ENCODE results near the gene ZNF813. TPM values are rescaled to one million over a fixed set of nuclear protein-coding genes. Genes with fewer than 3 reads are reported as not detected.
"Not testable (repeated sequence)": the region's sequence is repeated elsewhere in the genome, so short reads cannot be mapped to it uniquely, and the experiment has no call there.

Gene ZNF813
- total RNA-seq, 1 donor from 2014 or later: 0.75 TPM

DNA sequence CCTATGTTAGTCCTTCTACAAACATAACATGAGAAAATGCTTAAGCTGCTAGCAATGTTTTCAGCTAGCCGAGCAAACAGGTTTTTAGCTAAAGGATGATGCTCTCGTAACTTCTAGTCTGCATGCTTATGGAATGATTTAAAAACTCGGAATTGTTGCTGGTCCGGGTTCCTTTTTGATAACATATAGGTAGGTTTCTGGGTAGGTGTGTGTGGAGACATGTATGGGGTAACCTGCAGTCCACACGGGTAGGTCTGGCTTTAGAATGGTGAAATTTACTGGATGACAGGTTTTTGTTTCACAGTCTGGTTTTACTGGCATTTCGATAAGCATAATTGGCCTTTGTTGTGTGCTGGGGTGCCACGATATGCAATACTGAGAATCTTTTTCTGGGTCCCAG lies 4.4 kb downstream of the ZNF813 start:
- ATAC-seq (ENCODE audit: poor library complexity) (no peak), DNase-seq (no peak)
- intact Hi-C loops (cut with DNase I): no loop called here

DNA sequence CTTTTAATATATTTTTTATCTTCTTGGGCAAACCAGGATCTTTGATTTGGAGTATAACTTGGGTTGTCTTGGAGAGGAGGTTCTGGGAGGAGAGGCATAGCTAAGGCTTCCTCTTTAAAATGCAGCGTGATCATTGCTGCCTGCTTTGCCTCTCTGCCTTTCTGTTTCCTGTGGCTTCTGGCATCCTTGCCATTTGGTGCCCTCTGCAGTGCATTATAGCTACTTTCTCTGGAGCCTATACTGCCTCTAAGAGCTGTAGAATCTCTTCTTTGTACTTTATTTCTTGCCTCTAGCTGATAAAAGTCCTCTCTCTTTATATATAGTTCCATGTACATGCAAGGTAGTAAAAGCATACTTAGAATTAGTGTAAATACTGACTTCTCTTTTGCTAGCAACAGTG lies 7.3 kb downstream of the ZNF813 start:
- DNase-seq; intact Hi-C loops (cut with DNase I); ATAC-seq (ENCODE audit: poor library complexity): not testable (repeated sequence)

DNA sequence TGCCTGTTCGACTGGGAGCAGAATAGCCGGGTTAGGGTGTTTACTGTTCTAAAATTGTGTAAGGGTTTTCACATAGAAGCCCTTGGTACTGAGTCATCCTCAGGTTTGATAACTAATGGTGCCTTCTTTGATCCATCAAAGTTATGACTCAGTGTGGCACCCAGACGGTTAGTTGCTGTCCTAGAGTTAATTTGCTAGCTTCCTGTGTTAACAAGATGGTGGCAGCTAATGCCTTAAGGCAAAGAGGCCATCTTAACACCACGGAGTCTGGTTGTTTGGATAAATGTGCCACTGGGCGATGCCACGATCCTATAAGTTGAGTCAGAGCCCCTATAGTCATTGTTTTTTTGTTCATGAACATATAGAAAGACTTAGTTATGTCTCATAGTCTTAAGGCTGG lies 7.9 kb downstream of the ZNF813 start:
- DNase-seq; intact Hi-C loops (cut with DNase I); ATAC-seq (ENCODE audit: poor library complexity): not testable (repeated sequence)

DNA sequence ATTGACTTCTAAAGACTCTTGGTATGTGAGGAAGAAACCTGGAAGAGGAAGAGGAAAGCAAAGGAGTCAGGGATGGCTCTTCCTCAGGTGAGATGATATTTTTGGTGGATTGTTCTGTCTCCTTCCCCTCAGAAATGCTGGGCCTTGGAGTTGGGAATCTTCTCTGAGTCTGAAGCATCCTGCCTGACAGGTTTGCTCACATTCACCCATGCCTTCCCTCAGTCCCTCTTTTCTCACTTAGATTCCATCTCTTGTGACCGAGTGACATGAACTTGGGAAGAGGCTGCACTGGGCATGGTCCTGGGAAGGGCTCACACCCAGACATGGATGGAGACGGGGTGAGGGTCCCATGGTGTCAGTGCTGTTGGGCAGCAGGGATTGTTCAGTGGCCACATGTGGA lies 16.2 kb downstream of the ZNF813 start:
- ATAC-seq (ENCODE audit: poor library complexity); DNase-seq; intact Hi-C loops (cut with DNase I): not testable (repeated sequence)

DNA sequence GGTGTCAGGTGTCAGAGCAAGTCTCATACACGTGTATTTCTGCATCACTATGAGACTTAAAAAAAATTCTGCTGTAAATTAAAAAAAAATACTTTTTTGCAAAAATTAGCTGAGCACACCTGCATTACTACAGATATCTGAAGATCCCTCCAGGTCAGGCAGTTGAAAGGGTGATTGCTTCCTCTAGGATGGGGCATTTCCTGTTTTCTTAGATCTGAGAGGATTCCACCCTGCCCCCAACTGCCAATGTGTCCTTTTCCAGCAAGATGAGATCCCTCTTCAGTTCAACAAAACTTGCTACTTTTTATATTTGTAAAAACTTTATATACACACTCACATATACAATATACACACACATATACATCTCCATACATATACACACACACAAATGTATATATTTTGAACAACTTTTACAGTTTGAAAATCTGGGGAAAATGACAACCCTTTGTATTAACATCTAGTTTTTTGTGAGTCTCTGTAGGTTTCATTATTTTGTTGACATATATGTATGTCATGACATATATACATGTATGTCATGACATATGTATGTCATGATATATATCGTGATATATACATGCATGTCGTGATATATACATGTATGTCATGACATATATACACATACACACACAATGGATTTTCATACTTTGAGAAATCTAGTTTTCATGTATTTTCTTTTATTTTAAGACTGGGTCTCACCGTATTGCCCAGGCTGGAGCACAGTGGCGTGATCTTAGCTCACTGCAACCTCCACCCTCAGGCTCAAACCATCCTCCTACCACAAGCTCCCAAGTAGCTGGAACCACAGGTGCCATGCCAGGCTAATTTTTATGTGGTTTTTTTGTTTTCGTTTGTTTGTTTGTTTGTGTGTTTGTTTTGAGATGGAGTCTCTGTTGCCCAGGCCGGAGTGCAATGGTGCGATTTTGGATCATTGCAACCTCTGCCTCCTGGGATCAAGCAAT lies 17.8 kb downstream of the ZNF813 start:
- DNase-seq: no peak
- no peak for ATAC-seq (ENCODE audit: poor library complexity)
- intact Hi-C loops (cut with DNase I): no loop called here

DNA sequence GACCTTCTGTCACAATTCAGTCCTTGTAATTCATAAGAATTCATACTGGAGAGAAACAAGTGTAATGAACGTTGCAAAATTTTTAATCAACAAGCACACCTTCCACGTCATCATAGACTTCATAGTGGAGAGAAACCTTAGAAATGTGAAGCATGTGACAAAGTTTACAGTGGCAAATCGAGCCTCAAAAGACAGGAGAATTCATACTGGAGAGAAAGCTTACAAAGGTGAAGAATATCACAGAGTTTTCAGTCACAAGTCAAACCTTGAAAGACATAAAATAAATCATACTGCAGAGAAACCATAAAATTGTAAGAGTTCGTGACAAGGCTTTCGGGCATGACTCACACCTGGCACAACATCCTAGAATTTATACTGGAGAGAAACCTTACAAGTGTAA lies 24.6 kb downstream of the ZNF813 start:
- intact Hi-C loops (cut with DNase I): no loop called here
- ATAC-seq (ENCODE audit: poor library complexity): no peak
- no peak for DNase-seq

DNA sequence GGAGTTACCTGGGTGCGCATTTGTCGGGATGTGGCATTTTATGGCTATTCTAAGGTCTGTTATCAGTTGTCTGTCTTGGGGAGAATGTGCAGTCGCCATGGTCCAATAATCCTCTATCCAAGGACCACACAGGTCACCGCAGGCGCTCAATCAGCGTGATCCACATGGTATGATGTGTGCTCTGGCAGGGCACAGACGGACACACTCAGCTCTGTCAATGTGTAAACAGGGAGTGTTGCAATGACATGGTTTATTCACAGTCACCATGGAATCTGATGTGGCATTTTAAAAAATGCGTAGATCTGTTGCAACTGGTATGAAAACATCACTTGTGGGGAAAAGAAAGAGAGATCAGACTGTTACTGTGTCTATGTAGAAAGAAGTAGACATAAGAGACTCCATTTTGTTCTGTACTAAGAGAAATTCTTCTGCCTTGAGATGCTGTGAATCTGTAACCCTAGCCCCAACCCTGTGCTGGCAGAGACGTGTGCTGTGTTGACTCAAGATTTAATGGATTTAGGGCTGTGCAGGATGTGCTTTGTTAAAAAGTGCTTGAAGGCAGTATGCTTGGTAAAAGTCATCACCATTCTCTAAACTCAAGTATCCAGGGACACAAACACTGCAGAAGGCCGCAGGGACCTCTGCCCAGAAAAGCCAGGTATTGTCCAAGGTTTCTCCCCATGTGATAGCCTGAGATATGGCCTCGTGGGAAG lies 29.9 kb downstream of the ZNF813 start:
- DNase-seq; ATAC-seq (ENCODE audit: poor library complexity); intact Hi-C loops (cut with DNase I): not testable (repeated sequence)

DNA sequence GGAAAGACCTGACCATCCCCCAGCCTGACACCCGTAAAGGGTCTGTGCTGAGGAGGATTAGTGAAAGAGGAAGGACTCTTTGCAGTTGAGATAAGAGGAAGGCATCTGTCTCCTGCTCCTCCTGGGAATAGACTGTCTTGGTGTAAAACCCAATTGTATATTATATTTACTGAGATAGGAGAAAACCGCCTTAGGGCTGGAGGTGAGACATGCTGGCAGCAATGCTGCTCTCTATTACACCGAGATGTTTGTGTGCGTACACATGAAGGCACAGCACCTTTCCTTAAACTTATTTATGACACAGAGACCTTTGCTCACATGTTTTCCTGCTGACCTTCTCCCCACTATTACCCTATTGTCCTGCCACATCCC lies 30.5 kb downstream of the ZNF813 start:
- DNase-seq; ATAC-seq (ENCODE audit: poor library complexity); intact Hi-C loops (cut with DNase I): not testable (repeated sequence)

DNA sequence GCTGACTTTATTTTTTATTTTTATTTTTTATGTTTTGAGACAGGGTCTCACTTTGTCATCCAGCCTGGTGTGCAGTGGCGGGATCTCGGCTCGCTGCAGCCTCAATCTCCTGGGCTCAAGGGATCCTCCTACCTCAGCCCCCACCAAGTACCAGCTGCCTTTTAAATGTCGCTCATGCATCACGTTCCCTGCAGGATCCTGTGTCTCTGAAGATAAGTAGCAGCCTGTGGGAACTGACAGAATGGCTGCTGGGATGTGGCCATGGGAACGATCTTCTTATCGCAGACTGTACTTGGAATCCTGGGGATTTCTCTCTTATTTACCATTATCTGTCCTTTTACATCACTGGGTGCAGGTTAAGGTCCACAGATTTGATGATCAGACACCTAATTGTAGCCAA lies 35.6 kb downstream of the ZNF813 start:
- ATAC-seq (ENCODE audit: poor library complexity); intact Hi-C loops (cut with DNase I): not testable (repeated sequence)

DNA sequence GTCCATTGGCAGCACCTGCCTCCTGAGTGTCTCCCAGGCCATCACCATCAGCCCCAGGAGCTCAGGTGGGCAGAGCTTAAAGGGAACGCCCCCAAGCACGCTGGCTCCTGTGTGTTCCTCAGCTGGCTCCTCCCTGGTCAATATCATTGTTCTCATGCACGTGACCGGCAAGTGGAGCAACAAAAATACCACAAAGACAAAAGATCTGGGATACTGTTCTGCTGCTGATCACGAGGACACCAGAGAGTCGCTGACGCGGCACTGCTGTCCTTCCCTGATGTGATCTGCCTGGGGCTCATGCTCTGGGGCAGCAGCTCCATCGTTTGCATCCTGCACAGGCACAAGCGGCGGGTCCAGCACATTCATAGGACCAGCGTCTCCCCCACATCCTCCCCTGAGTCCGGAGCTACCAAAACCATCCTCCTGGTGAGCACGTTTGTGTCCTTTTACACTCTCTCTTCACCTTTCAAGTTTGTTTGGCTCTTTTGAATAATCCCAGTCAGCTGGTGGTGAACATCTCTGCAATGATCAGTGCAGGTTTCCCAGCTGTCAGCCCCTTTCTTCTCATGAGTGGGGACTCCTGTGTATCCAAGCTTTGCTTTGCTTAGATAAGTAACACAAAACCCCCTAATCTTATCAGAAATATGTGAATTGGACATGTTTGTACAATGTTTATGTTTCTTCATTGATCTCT lies 36.3 kb downstream of the ZNF813 start:
- DNase-seq; intact Hi-C loops (cut with DNase I): not testable (repeated sequence)
- peak; percentile 48 for ATAC-seq (ENCODE audit: poor library complexity)

More for the DNA sequence above, 35.6 kb downstream of the ZNF813 start:
- DNase-seq: not testable (repeated sequence)

DNA sequence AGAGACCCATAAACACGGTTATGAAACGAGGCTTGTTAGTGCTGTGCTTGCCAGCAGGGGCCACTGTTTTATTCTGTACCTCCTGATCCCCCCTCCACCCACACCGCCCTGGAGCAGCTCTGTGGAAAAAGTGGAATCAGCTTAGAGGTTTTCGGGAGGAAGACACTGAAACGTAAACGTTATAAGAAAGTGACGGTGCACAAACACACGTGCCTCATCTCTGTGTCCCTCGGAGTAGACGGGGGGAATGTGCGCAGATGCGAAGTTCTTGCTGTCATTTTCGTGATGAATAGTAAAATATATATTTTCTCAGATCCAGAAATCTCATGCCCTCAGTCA lies 36.8 kb downstream of the ZNF813 start:
- peak; percentile 45 for ATAC-seq (ENCODE audit: poor library complexity)
- DNase-seq; intact Hi-C loops (cut with DNase I): not testable (repeated sequence)

DNA sequence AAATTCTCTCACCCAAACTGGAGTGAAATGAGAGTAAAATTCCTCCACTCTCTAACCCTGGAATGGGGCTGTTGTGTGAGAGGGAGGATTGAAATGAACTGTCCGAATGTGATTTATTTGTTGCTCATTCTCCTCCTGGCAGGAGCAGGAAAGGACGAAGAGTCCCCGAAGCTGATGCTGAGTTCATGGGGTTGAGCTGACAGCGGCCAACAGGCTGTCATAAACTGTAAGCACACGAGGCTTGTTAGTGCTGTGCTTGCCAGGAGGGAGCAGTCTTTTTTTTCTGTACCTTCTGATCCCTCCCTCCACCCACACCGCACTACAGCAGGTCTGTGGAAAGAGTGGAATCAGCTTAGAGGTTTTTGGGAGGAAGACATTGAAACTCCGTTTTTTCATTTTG lies 37.4 kb downstream of the ZNF813 start:
- intact Hi-C loops (cut with DNase I): no loop called here
- no peak for ATAC-seq (ENCODE audit: poor library complexity)

DNA sequence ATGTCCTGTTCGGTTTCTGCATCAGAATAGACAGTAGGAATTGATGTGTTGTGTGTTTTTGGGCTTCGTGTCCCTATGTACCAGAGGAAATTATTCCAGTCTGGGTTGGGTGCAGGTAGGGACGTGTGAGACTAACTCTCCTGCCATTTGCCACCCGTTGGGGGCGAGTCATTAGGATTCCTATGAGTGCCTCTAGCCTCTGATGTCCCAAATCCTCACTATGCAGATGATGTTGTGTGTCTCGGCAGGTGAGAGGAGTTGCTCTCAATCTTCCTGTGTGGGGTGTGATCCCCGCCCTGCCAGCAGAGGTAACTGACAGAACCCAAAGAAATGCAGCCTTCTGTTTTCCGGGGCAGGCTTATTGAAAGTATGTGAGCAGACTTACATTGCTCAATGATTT lies 39.2 kb downstream of the ZNF813 start:
- intact Hi-C loops (cut with DNase I): no loop called here
- no peak for ATAC-seq (ENCODE audit: poor library complexity)
- no peak for DNase-seq

More for the DNA sequence above, 37.4 kb downstream of the ZNF813 start:
- DNase-seq: no peak

DNA sequence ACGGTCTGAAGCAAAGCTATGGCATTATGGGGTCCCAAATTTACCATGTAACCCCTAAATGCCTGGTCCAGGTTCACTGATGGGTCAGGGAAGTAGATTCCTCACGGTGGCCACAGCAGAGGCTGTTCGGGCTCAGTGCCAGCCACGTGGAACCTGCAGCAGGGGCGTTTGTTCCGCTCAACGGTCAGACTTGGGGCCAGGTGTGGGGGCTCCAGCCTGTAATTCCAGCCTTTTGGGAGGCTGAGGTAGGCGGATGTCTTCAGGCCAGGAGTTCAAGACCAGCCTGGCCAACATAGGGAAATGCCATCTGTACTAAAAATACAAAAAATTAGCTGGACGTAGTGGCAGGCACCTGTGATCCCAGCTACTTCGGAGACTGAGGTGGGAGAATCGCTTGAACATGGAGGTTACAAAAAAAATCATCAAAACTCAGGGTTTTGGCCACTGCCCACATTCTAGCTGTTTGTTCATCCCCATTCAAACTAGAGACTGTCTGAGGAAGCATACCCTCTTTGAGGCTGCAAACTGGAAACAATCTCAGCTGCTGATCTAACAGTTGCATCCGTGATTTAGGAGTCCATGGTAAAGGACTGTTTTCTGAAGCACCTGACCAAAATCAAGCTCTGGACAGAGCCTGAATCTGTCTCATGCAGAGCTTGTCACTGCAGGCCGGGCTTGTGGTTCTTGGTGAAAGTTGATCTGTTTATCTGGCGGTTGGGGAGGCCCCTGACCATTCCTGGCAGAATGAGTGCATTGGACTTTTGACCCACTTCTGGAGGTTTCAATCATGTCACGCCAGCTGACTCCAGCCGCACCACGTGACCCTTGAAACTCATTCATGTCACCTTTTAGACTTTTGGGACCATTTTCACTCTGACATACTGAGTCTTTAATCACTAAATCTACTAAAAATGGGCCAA lies 40.2 kb downstream of the ZNF813 start:
- intact Hi-C loops (cut with DNase I): no loop called here
- ATAC-seq (ENCODE audit: poor library complexity) (no peak), DNase-seq (no peak)

DNA sequence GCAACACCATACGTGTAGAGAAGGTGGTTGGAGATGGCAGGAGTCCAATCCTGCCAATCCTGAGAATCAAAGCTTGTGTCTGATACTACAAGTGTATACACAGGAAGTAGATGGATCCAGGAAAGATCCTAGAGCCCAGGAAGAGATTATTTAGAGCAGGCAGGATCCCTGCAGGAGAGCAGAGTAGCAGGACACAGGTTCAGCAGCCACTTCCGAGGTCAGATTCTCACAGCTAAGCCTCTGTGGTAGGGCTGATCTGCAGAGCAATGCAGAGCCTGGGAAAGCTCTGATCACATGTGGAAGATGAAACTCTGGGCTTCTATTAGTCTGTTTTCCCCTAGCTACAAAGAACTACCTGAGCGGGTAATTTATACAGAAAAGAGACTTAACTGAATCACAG lies 41.9 kb downstream of the ZNF813 start:
- intact Hi-C loops (cut with DNase I): no loop called here

DNA sequence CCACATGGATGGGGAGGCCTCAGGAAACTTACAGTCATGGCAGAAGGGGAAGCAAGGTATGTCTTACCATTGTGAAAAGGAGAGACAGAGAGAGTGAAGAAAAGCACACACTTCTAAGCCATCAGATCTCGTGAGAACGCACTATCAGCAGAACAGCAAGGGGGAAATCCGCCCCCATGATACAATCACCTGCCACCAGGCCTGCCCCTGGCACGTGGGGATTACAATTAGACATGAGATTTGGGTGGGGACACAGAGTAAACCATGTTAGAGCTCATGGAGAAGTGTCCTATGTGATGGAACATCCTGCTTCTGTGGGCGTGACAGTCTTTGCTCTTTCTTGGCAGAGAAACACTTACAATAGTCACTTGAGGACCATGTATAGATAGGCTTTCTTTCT lies 42.3 kb downstream of the ZNF813 start:
- DNase-seq (no peak), ATAC-seq (ENCODE audit: poor library complexity) (no peak)
- intact Hi-C loops (cut with DNase I): no loop called here

More for the DNA sequence above, 41.9 kb downstream of the ZNF813 start:
- no peak for ATAC-seq (ENCODE audit: poor library complexity)
- DNase-seq: no peak

DNA sequence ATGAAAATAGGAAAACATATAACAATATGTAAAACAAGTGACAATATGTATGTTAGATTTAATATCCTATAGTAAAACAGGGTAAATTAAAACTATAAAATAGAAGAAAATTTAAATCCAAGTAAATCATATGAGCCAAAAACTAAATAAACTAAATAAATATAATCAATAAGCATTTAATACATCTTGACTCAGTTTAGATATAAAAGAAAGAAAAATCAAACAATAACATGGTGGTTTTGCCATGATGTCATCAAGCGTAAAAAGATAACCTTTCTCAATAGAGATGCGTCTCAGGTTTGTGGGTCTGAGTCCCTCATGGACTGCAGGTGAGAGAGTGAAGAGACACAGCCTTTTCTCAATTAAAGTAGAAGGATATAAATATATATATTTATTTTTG lies 43.8 kb downstream of the ZNF813 start:
- DNase-seq: no peak
- intact Hi-C loops (cut with DNase I): no loop called here
- ATAC-seq (ENCODE audit: poor library complexity): no peak

DNA sequence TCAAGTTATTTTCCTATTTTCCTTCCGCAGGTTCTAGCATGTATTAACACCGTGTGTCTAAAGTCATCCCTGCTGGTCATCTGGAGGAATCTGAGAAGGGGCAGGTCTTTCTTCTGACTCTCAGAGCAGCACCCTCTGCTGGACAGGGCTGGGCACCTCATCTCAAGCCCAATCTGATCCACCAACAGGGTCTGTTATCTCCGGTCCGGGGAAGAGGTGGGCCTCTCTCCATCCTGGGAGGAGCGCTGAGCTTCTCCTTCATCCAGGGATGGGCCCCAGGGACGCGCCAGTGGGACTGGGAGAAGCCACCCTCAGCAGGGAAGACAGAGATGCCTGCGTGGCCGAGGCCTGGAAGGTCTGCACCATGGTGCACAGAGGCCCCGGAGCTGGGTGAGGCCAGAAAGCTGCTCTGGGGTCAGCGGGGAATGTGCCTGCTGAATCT lies 44.4 kb downstream of the ZNF813 start:
- peak; percentile 64 for DNase-seq

More for the DNA sequence above, 44.4 kb downstream of the ZNF813 start:
- ATAC-seq (ENCODE audit: poor library complexity): peak; percentile 79
- intact Hi-C loops (cut with DNase I): no loop called here

All from Right ventricle myocardium superior (tissue), 1 donor.